HG02852 (cell line): ENCODE data around the gene SC5D.
A peak's percentile ranks its signal among the peaks of the same experiment; 100 is the strongest.

Experiments used
- ATAC-seq: cut with Tn5 transposase; IDR thresholded peaks from one replicate; pipeline ENCODE4 v1.9.1; 2021; ENCODE audit warnings: mild to moderate bottlenecking, moderate library complexity; ENCODE audit not compliant: unreplicated experiment

Gene SC5D

GRCh38 chr11:121328176-121328966 lies 35.8 kb downstream of the SC5D start:
- no peak for ATAC-seq

DNA sequence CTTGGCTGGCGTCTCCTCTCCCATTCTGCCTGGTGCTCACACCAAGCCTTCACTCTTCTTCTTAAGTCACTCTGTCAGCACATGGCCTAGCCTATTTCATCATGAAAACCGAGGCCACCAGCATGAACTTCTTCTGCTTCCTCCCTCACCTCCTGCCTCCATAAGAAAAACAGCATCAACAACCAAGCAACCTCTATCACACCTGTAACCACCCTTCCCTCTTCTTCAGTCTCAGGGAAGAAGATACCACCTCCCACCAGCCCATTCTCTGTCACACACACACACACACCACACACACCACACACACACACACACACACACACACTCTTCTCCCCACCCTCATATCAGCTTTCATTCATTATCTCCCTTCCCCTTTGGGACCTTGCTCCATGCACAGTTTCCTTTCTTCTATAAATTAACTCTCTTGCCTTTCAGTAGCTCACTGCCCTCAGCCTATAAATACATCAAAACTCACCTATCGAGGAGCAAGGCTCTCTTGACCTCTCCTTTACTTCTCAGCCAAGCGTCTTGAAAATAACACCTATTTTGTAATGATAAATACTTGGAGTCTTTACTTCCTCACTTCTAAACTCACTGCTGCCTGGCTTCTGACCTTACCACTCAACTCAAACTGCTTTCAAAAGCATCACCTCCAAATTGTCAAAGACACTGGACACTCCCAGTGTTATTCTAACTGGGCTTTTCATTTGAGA lies 36.6 kb downstream of the SC5D start:
- ATAC-seq, result no peak

DNA sequence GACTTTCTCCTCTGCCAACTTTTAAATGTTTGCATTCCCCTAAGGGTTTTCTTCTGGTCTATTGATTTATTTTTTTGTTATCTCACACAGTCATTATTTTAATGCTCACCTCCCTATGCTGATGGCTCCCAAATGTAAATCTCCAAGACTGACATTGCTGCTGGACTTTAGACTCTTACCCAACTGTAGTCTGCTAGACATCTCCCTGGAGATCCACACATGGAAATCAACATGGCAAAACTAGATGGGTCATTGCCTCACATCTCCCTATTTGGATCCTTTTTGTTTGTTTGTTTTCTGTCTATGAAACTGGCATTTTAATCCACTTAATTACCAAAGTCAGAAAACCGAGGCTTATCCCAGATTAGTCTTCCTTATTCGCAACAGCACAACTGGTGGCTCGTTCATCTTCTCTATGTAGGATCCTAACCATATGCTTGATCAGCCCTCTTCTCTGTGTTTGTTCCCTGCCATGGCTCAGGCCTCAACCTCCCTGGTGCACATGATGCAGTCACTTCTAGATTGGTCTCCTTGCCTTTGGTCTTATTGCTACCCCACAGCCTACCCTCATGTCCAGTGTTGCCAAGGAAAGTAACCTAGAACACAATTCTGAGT lies 37.3 kb downstream of the SC5D start:
- ATAC-seq, result no peak

GRCh38 chr11:121330614-121331435 lies 38.3 kb downstream of the SC5D start:
- no peak for ATAC-seq

DNA sequence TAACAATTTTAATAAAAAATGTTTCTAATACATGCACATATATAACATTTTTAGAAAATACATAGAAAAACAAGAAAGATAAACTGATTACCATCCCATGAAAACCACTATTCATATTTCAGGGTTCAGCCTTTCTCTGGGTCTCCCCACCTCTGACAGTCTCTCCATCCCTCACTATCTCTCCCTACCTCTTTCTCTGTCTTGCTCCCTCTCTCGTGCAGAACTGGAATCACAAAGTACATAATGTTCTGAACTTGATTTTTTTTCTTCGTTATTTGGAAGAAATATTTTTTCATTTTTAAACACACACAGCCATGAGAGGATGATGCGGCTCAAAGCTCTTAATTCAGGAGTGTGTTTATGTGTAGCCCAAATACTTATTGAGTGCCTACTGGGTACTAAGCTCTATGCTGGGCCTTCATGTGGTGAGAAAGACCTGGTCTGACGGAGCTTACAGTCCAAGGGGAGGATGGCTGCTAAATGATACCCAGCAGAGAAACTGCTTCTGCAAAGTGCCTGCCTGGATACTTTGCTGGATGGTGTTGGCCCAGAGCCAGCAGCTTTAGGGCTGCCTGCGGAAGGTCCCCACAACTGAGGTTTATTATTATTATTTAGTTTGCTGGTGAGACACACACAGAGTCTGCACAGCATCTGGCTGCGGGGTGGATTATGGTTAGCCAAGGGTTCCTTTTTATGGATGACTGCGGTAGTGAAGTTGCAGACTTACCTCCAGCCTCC lies 42.6 kb downstream of the SC5D start:
- ATAC-seq, result no peak

- no peak for ATAC-seq
These were observed 43.8 kb downstream of the SC5D start for GRCh38 chr11:121336279-121336937.

GRCh38 chr11:121337078-121337477 lies 44.5 kb downstream of the SC5D start:
- peak; percentile 62 for ATAC-seq

DNA sequence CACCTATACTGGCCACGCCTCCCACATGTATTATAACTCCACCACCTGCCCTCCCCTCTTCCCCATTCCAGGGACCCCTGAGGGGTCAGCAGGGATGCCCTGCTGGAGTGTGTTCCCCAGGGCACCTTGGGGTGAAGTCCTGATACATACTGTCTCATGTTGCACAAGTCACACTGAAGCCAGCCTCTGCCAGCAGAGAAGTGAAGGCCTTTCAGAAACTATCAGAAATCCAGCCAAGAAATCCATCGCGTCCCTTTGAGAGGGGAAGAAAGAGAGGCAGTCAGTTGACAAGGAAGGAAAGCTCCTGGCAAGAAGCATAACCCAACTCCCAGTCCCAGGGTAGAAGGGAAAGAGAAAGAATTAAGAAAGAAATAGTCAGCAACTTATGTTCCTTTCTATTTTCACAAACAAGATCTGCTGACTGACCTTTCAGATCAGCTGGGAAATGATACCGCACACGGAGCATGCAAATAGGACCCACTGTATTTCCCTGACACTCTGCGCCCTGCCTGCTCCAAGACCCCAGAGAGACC lies 45.2 kb downstream of the SC5D start:
- peak; percentile 11 for ATAC-seq

DNA sequence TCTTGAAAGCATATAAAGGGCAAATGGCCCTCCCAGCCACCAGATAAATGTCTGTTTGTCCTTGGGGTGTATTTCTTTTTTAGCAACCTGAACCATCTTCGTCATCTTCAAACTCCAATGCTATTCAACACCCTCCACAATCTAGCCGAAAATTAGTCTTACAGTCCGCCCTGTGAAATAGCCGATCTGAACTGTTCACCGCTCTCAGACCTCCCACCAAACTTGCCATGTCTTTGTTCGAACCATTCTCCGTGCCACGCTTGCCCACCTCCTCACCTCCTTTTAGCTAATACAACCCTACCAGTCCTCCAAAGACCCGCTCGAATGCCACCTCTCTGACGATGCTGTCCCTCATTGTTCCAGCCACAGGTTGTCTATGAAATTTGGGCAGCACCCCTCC lies 46.0 kb downstream of the SC5D start:
- ATAC-seq, result no peak

- ATAC-seq, result no peak
These were observed 47.5 kb downstream of the SC5D start for GRCh38 chr11:121340032-121340580.

DNA sequence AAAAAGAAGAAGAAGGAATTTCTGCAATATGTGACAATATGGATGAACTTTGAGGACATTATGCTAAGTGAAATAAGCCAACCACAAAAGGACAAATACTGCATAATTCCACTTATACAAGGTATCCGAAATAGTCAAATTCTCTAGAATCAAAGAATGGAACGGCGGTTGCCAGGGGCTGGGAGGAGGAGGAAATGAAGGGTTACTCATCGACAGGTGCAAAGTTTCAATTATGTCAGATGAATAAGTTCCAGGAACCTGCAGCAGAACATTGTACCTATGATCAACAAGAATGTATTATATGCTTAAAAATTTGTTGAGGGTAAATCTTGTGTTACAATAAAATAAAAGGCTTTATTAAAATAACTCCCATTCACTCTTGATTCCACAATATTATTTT lies 49.0 kb downstream of the SC5D start:
- ATAC-seq, result no peak

DNA sequence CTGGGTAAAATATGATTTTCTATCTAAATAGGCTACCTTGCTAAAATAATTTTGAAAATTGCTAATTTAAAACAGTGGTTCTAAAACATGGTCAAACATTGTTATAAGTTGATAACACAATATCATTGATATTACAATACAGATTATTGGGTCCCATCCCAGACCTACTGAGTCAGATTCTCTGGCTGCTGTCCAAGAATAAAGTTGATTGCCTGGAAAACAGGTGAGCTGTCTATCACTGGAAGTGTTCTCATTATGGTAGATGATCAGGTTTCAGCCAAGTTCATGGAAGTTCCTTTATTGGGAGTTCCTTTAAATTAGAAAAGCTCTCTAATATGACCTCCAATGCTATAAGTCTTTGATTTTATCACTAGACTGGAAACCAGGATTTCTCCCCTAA lies 52.3 kb downstream of the SC5D start:
- ATAC-seq, result no peak

GRCh38 chr11:121347094-121347493 lies 54.5 kb downstream of the SC5D start:
- no peak for ATAC-seq

- ATAC-seq, result no peak
These were observed 55.2 kb downstream of the SC5D start for GRCh38 chr11:121347813-121348212.

DNA sequence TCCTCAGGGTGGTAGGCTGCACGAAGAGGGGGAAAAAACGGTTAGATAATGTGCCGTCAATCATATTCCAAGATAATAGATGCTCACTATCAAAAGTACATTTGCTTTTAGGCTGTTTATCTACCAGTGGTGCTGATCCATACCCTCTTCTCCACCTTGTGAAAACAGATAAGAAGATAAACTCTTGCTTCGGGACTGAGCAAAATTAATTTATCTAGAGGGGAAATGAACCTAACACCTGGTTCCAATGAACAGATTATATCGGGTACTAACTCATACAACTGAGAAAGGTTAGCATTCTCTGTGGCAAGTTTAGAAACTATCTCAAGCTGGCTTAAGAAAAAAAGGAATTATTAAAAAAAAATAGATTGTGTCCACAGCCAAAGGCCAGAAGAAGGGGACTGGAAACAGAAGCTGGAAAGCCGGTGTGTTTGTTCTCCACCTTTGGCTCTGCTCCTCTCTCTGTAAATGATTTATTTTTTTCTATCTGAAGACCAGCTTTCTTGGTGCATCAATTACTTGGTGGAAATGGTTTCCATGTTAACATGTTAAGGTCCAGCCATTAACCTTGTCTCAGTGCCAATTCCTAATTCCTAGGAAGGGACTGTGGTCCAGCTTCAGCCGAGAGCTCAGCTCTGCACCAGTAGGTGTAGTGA lies 55.8 kb downstream of the SC5D start:
- ATAC-seq, result no peak

DNA sequence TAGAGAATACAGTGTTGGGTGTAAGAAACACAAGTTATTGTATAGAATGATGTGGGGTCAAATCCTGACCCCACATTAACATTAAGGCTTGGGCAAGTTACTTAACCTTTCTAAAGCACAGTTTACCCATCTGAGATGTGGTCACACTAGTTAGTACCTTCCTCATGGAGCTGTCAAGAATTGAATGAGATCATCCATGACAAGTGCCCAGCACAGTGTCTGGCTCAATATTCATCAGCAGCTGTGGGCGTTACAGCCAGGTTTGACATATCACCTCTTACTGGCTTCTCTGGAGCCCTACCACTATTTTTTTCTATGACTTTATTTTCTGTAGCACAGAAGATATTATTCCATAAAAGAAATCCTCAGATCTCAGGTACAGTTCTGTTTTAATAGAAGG lies 57.2 kb downstream of the SC5D start:
- ATAC-seq, result no peak

GRCh38 chr11:121350314-121351082 lies 57.9 kb downstream of the SC5D start:
- no peak for ATAC-seq

DNA sequence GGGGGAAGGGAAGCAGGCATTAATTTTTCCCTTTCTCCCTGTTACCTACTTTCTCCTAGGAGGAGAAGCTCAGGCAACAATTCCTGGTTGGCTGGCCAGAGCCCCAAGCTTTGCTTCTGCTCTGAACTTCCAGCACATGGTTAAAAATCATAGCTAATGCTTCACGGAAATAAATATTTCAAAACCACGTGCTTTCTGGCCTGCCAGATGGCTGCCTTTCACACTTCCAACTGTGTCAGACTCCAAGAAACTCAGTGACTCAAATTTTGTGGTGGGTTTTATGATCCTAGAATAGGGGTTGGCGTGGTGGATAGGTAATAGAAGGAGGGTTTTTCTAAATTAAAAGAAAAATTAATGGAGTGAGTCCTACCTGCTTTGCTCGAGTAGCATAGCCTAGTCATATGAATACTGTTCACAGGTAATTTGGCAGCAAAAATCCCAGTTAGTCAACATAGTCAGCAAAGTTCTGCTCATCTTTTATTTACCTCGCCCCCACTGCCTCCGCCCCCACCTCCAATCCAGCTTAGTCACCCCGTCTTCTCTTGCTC lies 58.6 kb downstream of the SC5D start:
- ATAC-seq, result no peak
